Osteoblast (primary cell): ENCODE measurements around the gene CAPN5. TPM values are rescaled to one million over a fixed set of nuclear protein-coding genes. Genes with fewer than 3 reads are reported as not detected.

Experiments used
- DNase-seq: peaks from one replicate; pipeline ENCODE4 v3.0.0; 2011; ENCODE audit warnings: low spot score, mixed read lengths; ENCODE audit not compliant: insufficient read length; ENCODE audit errors: missing footprints
- H2AFZ ChIP-seq: 2 replicates; pipeline ENCODE4 v1.6.0; 2011; ENCODE audit warnings: mild to moderate bottlenecking, low read length
- H3K27ac ChIP-seq: 2 replicates; pipeline ENCODE4 v1.5.1; 2011; ENCODE audit warnings: mild to moderate bottlenecking, low read depth, low read length, moderate library complexity
- H3K27me3 ChIP-seq: 2 replicates; pipeline ENCODE4 v1.6.0; 2012; ENCODE audit warnings: mild to moderate bottlenecking, control low read depth, inconsistent platforms, low read length, moderate library complexity; ENCODE audit not compliant: insufficient read depth
- H3K36me3 ChIP-seq: 2 replicates; pipeline ENCODE4 v1.5.1; 2011; ENCODE audit warnings: mild to moderate bottlenecking, low read length, control low read depth, moderate library complexity; ENCODE audit not compliant: insufficient read depth
- H3K4me1 ChIP-seq: 2 replicates; pipeline ENCODE4 v1.5.1; 2011; ENCODE audit warnings: mild to moderate bottlenecking, low read length, control low read depth, moderate library complexity; ENCODE audit not compliant: insufficient read depth
- H3K4me2 ChIP-seq: 2 replicates; pipeline ENCODE4 v1.6.0; 2011; ENCODE audit warnings: mild to moderate bottlenecking, low read length; ENCODE audit not compliant: insufficient read depth
- H3K4me3 ChIP-seq: fragments of 200-600 bp; sonication (generic); 3 replicates; pipeline ENCODE4 v1.5.1; 2012; ENCODE audit warnings: mild to moderate bottlenecking, low read length, inconsistent platforms; ENCODE audit not compliant: insufficient read depth
- H3K79me2 ChIP-seq: 2 replicates; pipeline ENCODE4 v1.6.0; 2012; ENCODE audit warnings: mild to moderate bottlenecking, low read length, control low read depth, inconsistent platforms; ENCODE audit not compliant: insufficient read depth
- H3K9me3 ChIP-seq: 2 replicates; pipeline ENCODE4 v1.5.1; 2011; ENCODE audit warnings: low read depth, low read length, control low read depth
- H4K20me1 ChIP-seq: 2 replicates; pipeline ENCODE4 v1.6.0; 2012; ENCODE audit warnings: mild to moderate bottlenecking, low read length, control low read depth; ENCODE audit not compliant: insufficient read depth
- total RNA-seq: library from RNA; depleted of rRNA; stranded (reverse); fragments of >200 nt; gene quantifications from 2 replicates; pipeline ENCODE4 v1.2.3, GENCODE V29; 2012
- TF ChIP-seq, protein P1 (sequence below): IDR thresholded peaks from 2 replicates; pipeline ENCODE4 v1.5.1; 2011; ENCODE audit warnings: mild to moderate bottlenecking, low read depth, low read length, moderate library complexity; ENCODE audit errors: extremely low read depth

Gene CAPN5
- total RNA-seq, 1 donor = 6.5 TPM

DNA sequence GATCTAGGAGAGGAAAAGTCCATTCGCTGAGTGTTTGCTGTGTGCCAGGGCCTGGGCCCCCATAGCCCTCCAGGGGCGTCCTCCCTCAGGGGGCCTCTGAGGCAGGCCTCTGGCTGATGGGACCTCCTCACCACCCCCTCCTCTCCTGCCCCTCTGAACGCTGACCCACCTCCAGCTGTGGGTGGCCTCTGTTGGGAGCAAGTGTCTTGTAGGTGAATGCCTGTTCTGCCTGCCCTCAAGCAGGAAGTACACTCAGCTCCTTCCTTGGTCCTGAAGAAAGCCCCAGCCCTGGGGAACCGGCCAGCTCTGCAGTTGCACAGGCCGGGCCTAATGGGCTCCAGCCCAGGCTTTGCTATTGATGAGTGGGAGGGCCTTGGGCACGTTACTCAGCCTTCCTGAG, 64.8 kb downstream of the CAPN5 start:
- Histone ChIP-seq H2AFZ (no peak overlapping the region), H4K20me1 (no peaks in the 10 kb centered on the region), H3K27me3 (no peaks in the 10 kb centered on the region), H3K36me3 (no peaks in the 10 kb centered on the region), H3K4me2 (no peak overlapping the region), H3K27ac (no peak overlapping the region), H3K79me2 (no peaks in the 10 kb centered on the region), H3K4me3 (no peak overlapping the region), H3K4me1 (peaks cover 16% of the 10 kb centered on the region), H3K9me3 (no peaks in the 10 kb centered on the region)
- TF ChIP-seq, protein P1, sequence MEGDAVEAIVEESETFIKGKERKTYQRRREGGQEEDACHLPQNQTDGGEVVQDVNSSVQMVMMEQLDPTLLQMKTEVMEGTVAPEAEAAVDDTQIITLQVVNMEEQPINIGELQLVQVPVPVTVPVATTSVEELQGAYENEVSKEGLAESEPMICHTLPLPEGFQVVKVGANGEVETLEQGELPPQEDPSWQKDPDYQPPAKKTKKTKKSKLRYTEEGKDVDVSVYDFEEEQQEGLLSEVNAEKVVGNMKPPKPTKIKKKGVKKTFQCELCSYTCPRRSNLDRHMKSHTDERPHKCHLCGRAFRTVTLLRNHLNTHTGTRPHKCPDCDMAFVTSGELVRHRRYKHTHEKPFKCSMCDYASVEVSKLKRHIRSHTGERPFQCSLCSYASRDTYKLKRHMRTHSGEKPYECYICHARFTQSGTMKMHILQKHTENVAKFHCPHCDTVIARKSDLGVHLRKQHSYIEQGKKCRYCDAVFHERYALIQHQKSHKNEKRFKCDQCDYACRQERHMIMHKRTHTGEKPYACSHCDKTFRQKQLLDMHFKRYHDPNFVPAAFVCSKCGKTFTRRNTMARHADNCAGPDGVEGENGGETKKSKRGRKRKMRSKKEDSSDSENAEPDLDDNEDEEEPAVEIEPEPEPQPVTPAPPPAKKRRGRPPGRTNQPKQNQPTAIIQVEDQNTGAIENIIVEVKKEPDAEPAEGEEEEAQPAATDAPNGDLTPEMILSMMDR = no peak
- DNase-seq = peak; percentile 71

DNA sequence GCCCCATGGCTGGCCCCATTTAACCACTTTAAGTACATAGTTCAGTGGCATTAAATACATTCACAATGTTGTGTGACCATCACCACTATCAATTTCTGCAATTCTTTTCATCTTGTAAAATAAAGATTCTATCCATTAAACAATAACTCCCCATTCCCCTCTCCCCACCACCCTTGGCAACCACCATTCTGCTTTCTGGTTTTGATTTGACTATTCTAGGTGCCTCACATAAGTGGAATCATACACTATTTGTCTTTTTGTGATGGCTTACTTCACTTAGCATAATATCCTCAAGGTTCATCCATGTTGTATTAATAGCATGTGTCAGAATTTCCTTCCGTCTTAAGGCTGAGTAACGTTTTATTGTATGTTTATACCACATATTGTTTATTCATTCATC, 68.3 kb downstream of the CAPN5 start:
- Histone ChIP-seq H3K36me3 (no peaks in the 10 kb centered on the region), H2AFZ (no peak overlapping the region), H3K4me1 (peaks cover 6% of the 10 kb centered on the region), H3K9me3 (no peaks in the 10 kb centered on the region), H3K27me3 (no peaks in the 10 kb centered on the region), H4K20me1 (no peaks in the 10 kb centered on the region), H3K27ac (no peak overlapping the region), H3K79me2 (no peaks in the 10 kb centered on the region), H3K4me3 (no peak overlapping the region), H3K4me2 (no peak overlapping the region)
- no peak for DNase-seq
- TF ChIP-seq, protein P1 = no peak

DNA sequence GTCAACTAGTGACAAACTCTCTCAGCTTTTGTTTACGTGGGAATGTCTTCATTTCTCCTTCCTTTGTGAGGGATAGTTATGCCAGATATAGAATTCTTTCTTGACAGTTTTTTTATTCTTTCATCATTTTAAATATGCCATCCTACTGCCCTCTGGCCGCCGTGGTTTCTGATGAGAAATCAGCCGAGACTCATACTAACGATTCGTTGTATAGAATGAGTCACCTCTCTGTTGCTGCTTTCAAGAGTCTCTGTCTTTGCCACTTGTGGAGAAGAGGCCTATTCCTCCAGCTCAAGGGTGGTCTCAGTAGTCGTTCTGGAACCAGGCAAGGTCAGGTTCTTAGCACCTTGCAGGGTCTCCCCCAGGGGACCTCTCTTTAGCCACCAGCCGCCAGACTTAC, 69.3 kb downstream of the CAPN5 start:
- Histone ChIP-seq H3K4me3 (no peak overlapping the region), H4K20me1 (no peaks in the 10 kb centered on the region), H3K4me2 (no peak overlapping the region), H3K27me3 (no peaks in the 10 kb centered on the region), H3K27ac (no peak overlapping the region), H3K4me1 (peaks cover 10% of the 10 kb centered on the region), H2AFZ (no peak overlapping the region), H3K9me3 (no peaks in the 10 kb centered on the region), H3K79me2 (no peaks in the 10 kb centered on the region), H3K36me3 (no peaks in the 10 kb centered on the region)
- peak; percentile 89 for DNase-seq
- TF ChIP-seq, protein P1 = no peak

DNA sequence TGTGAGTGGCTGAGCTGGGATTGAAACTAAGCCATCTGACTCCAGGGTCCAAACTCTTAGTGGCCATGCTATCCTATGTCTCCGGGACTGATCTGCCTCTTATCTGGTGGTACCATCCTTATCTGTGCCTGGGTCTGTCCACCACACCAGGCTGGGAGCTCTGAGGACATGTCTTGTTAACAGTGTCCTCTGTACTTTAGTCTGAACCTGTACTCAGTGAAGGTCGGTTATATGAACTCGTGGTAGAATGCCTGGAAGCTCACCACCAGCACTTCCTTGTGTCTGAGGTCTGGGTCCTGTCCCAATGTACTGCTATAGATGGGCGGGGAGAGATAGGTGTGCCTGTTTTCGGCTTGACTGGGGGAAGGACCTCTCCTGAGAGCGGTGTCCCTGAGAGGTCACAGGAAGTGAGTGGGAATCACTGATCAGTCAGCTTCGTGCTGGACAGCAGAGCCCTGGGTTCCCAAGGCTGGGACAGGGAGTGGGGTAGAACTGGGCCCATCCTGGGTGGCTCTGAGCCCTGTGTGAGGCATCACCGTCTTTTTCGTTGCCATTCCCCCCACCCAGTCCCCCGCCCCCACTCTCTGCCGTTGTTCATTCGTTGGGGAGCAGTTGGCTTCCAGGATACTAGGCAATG, 70.1 kb downstream of the CAPN5 start:
- Histone ChIP-seq H3K4me1 (peaks cover 17% of the 10 kb centered on the region), H3K4me3 (no peak overlapping the region), H3K79me2 (no peaks in the 10 kb centered on the region), H2AFZ (no peak overlapping the region), H3K4me2 (no peak overlapping the region), H4K20me1 (no peaks in the 10 kb centered on the region), H3K9me3 (no peaks in the 10 kb centered on the region), H3K27me3 (no peaks in the 10 kb centered on the region), H3K27ac (no peak overlapping the region), H3K36me3 (no peaks in the 10 kb centered on the region)
- no peak for DNase-seq
- TF ChIP-seq, protein P1 = no peak
